Activated CD4-positive, alpha-beta T cell treated with anti-CD3 and anti-CD28 coated beads, Interleukin-2, amount 50 U/mL, for 16 hours (primary cell): ENCODE measurements around the gene IL4I1.

Source experiments
- DNase-seq: peaks from one replicate; pipeline ENCODE4 v3.0.0-alpha.2; 2020

Gene IL4I1

DNA sequence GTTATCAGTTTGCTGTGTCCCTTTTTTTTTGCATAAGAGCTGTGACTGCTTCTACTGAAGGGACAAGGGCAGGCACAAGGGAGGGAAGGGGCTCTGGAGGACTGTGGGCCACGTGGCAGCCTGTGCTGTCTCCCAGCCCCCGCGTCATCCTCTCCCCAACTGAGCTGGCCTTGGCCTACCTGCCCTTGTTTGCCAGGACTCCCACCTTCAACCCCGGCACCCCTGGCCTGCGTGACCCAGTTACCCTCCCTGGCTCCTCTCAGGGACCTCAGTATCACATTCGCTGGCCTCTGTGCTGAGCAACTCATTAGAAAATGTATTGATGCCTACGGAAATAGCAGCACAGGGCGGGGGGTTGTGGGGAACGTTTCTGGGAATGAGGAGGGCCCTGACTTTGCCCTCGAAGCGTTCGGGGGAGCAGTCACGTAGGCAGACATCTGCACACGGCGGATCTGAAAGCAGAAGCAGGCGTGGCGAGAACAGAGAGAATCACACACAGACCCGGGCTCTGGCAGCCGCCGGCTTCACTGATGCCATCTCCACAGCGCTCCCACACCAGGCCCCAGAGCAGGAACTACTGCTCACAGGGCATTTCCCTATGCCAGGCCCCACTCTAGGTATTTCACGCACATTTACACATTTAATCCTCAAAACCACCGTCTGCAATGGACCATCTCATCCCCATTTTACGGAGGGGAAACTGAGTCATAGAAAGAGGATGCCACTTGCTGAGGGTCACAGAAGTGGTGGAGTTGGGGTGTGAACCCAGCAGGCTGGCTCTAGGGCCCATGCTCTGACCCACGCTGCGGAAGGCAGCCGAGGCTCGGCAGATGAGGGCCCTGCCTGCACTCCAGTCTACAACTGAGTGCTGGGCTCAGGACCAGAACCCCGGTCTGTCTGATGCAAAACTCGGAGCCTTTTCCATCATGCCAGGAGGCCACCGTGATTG, 26.6 kb upstream of the IL4I1 start:
- DNase-seq, result no peak

DNA sequence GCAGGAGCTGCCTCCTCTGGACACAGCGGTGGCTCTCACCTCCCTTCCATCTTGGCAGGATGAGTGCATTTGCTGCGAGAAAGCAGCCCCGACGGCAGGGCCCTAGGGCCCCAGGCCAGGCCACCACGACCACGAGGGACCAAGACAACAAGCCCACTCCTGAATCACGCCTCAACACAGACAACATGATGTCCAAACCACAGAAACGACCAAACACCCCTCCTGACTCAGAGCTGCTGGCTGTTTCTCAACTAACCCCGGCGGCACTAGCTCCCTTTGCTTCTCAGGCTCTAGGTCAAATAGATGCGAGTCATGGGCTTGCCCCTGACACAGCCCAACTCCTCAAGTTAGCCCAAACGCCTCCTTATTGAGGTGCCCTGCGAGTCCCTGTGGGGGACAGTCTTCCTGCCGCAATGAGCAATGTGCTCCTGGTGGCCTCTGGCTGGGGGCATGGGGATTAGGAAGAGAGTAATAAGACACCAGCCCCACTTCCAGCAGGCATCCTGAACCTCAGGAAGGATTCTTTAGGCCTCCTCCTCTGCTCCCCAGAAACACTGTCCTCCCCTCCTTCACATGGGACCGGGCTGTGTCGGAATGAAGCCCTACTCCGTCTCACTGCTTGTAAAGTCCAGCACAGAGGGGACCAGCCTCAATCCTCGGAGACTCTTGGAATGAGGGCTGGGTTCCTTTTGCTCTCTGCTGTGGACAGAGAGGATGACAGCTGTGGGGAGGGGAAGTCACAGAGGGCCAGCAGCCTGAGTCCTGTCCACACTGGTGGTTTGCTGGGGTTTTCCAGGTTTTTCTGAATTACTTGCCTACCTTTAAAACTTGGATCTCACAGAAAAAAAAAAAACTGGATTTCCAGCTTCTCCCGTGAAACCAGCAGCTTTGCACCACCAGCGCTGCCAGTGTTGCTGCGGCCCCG, 25.4 kb upstream of the IL4I1 start:
- DNase-seq, result peak; percentile 20

DNA sequence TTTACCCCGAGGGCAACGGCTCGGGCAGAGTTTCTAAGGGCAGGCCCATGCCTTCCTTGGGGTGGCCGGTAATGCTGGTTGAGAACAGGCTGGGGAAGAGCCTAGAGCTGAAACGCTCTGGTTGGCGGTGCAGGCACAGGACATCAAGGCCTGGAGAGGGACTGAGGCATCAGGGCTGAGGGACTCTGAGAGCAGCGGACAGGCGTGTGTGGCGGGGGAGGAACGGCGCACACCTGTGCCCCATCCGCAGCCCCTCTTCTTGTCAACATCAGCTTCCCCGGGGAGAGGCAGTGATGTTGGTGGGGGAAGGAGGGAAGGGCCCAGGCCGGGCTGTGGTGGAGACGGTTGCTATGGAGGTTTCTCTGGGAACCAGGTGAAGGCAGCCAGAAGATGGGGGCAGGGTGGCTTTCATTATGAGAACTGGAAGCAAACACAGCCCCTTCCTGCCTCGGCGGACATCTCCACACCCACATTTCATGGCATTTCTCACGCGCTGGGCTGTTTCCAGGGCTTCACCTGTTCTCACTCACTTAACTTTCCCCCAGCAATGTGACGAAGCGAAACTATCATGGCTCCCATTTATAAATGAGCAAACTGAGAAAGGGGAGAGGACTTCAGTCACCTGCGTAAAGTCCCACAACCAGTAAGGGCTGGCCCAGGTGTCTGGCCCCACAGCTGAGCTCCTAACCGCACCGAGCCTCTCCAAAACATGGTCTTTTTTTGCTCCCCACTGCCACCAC, 24.1 kb upstream of the IL4I1 start:
- no peak for DNase-seq

DNA sequence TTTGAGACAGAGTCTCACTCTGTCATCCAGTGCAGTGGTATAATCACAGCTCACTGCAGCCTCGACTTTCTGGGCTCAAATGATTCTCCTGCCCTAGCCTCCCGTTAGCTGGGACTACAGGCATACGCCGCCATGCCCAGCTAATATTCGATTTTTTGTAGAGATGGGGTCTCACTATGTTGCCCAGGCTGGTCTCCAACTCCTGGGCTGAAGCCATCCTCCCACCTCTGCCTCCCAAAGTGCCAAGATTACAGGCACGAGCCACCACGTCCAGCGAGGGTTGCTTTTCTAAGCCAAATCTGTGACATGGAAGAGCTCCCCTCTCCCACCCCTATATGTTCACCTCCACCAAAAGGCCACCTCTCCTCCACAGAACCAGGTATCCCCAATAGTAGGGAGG, 21.4 kb upstream of the IL4I1 start:
- DNase-seq, result no peak

DNA sequence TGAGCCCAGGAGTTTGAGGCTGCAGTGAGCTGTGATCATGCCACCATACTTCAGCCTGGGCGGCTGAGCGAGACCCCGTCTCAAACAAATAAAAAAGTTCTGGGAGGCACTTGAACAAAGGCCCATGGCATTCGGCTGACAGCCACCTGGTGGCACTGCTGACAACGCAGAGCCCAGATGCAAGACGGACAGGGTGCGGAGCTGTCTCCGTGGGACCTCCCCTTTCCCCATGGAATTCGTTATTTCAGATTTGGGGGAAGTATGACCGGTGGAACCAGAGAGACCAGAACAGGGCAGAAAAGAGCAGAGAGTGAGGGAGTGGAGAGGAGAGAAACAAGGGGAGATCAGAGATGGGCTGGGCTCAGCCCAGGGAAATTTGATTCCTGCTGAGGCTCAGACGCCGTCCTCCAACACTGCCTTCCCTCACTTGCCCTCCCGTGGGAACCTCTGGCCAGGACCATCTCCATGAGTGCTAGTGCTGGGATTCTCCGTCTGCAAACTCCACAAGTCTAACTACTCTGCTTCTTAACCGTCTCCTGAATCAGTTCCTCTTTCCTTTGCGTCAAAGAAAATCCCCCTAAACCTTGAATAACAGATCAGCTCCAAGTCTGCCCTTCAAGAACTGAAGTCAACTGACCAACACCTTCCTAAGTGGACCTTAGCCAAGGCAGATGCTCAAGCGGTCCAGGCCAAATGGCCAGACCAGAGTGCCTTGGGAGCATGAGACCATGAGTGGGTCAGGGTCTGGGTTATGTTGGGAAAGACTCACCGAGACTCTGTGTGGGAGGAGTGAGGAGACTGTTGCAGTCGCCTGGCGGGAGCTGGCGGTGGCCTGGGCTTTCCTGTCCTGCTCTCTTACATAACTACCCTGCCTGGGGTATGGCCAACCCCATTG, 20.4 kb upstream of the IL4I1 start:
- DNase-seq, result no peak

DNA sequence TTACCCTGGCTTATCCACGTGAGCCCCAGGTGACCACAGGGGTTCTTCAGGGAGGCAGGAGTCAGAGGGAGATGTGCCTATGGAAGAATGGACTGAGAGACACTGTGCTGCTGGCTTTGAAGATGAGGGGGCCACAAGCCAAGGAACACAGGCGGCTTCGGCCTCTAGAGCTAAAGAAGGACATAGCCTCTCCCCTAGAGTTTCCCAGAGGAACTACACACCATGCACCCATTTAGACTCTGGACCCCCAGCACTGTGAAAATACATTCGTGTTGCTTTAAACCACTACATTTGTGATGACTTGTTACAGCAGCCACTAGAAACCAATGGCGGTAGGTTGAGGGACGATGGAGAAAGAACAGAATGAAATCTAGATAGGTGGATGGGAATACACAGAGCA, 18.6 kb upstream of the IL4I1 start:
- no peak for DNase-seq

DNA sequence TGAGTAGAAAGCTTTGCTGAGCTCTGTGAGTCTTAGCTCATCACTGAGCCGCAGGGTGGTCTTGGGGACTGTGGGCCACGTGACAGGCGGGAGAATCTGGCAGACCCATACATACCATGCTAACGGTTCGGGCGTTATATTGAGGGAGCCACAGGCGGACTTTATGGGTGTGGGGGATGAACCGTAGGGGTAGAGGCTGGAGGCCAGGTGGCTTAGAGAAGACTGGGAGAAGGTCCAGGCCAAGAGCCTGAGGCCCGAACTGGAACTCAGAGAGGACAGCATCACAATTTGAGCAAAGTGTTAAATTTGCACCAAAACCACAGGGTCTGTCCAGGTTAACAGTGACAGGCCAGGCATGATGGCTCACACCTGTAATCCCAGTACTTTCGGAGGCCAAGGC, 17.0 kb upstream of the IL4I1 start:
- DNase-seq, result no peak

DNA sequence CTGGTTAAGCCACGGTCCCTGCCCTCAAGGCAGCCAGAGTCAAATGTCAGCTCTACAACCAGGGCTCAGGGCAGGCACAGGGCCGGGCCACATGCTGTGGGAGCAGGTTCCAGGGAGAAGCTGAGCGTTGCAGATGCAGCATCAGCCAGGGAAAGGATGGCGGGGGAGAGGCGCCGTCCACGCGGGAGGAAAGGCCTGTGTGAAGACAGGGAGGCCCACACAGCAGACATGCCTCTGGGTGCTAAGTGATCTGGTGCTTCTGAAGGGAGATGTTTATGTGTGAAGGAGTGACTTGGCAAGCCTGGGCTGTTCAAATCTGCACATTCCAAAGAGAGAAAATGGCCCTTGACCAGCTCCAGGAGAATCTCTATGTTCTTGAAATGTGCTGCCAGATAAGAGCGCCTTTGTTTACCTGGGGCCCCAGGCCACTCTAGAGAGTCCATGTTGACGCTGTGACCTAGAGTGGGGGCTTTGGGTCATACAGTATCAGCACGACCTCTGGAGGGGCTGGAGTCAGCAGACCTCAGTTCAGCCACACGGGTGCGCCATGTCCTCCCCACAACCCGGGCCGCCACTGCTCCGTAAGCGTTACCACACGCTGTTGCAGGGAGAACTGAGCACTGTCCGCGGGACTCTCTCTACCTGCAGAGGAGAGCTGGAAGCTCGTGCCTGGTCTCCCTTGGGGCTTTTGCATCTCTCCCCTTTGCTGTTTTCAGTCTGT, 16.4 kb upstream of the IL4I1 start:
- no peak for DNase-seq

DNA sequence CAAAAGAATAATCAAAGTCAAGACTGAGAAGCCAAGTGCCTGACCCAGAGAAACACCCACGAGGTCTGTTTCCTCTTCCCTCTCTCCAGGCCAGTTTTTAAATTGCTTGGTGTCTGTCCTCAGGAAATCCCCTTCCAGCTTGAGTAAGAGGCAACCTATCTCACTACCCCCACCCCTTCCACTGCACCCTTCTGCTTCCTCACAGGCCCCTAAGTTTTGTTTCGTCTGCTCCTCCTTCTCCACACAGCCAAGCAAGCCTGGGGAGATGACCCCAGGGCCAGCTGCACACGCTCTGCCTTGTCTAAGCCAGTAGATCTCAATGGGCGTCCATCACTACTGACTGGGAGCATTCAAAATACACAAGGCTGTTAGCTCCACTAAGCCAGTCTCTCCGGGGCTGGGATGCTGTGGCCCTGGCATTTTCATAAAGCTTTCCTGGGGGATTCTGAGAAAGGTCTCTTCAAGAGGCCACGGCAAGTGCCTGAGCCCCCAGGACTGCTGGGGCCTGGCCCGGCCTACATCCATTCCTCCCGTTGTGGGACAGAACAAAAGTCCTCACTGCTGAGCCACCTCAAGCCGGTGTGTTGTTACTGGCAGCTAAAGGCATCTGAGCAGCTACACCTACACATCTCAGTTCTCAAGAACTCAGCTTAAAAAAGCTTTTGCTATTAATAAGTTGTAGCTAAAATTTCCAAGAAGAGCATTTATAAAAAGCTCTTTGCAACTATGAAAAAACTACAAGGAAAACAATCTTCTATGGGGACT, 14.9 kb upstream of the IL4I1 start:
- peak; percentile 58 for DNase-seq

DNA sequence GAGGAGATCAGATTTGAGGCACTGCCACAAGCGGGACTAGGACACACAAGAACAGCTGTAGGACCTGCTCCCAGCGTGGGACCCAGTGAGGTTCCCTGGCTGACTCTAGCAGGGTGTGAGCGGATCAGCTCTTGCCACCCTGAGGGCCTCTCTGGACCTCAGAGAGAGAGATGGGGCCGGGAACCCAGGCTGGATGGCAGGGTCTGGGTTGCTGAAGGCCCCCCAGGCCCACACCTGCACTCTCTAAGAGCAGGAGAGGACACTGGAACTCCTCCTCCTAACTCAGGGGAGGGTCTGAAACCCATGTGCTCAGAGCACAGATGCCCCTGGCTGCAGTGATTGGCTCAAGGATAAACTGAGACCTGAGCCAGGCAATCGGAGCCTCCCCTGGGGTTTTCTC, 13.5 kb upstream of the IL4I1 start:
- DNase-seq, result no peak

DNA sequence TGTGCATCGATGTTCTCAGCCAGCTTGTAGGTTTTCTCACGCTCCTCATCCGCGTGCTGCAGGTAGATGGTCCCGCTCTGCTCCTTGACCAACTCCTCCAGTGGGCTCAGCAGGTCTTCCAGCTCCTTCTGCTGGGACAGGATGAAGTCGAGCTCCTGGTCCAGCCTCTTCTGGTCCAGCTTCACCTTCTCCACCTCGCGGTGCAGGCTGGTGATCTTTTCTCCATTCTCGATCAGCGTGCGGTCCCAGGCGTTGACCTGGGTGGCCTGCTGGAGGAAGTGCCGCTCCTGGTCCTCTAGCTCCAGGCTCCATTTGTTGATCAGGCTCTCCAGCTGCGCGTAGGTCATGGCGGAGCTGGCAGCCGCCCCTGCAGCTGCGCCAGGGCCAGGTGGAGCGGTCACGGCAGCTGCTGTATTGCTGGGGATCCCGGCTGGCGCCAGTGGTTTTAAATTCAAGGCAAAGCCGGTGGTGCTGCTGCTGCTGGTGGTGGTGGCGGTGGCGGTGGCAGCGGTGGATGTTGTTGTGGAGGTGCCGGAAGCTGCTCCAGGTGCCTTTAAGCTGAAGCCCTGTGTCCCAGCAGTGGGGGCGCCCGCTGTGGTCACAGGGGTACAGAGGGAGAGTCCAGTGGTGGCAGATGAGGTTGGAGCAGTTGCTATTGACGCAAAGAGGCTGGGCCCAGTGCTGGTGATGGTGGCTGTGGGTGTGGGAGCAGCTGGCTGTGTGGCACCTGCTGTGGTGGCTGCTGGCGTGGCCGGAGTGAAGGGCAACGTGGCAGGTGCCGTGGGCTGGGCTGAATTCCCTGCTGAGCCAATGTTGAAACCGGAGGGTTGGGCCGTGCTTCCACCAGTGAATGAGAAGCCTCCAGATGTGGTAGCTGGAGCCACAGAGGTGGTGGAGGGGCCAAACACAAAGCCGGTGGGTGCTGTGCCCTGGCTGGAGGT, 12.1 kb upstream of the IL4I1 start:
- no peak for DNase-seq

DNA sequence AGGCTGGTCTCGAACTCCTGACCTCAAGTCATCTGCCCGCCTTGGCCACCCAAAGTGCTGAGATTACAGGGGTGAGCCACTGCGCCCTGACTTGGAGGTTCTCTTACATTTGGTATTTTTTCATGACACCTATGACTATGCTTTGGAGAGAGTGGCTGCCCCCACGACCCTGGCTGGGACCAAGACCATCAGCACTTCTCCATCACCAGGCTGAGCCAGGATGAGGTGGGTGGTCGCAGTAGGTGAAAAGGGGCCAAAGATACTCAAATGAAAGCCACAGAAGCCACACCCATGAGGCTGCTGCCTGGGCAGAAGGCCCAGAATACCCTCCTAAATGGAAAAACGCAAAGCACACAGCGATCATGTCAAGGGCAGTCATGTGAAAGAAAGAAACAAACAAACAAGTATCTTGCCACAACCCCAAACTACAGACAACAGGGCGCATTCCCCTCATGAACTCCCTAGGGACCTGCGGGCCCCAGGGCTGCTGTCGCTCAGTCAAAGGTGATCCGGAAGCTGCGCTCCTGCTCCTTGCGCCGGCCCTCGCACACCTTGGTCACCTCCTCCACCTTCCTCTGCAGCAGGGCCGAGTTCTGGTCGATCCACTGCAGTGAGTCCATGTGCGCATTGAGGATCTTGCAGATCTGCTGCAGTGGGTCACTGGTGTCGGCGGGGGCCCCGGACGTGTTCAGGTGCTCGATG, 11.2 kb upstream of the IL4I1 start:
- DNase-seq, result no peak

DNA sequence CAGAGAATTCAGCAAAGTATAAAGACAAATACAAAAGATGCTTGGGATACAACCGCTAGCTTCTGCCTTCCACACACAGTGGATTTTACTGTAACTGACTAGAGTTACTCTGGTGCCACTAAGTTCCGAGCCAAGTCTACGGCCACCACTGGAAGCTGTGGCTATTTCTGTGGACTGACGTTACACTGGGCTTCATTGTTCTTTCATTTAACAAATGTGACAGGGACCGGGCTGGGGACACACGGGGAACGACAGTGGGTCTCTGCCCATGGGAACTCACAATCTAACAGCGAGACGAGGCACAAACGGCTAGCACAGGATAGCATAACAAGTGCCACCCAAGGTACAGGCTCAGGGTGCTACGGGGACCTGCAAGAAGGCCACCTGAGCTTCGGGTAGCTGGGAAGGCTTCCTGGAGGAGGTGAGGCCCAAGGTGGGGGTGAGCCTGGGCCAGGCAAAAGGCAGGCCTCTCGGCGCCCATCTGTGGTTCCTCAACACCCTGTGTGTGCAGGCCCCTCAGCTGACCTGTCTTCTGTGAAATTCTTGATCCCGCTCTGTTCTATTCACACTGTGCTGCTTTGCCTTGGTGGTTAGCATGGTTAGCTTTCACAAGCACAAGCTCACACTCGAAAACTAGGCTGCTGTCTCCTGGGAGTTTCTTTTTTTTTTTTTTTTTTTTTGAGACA, 10.3 kb upstream of the IL4I1 start:
- DNase-seq, result no peak

DNA sequence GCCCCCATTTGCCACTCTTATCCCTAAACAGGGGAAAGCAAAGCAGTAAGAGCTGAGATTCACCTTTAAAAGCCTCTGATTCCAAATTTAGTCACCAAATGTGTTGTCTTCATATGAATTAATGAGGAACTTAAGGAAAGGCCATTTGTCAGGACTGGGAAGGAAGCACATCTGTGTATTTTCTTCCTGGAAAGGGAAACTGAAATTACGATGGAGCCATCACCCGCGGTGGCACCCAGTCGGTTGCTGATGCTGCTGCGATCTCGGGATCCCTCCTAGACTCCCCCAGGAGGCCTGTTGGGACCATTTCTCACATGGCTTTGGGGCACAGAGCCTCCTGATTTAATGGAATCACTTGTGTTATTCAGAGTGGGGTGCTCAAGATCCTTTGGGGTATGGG, 7.4 kb upstream of the IL4I1 start:
- no peak for DNase-seq

DNA sequence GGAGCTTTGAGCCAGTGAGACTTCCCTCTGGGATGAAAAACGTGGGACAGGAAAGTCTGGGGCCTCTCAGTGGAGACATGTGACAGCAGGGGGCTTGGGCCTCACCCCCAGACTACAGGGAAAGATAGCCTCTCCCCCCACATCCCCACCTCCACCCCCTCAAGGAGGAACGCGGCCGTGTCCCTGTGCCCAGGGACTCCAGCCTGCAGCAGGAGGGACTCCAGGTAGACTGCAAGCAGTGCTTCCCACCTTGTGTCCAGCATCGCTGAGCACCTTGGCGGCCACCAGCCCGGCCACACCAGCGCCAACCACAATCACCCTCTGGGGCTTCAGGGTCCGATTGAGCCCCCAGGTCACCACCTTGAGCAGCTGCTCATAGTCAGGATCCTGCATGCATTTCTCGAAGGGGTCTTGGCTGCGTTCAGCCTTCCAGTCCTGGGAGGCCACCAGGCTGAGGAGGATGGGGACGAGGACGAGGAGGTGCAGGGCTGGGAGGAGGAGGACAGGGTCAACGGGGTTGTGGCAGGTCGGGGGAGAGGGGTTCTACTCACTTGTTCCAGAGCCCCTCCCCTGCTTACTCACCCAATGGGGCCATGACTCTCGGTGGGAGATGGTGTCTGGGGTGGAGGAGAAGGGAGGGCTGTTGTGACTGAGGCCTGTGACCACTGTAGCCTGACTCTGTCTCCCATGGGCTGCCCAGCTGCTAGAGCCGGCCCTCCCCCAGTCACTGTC, 955 bp downstream of the IL4I1 start:
- no peak for DNase-seq

DNA sequence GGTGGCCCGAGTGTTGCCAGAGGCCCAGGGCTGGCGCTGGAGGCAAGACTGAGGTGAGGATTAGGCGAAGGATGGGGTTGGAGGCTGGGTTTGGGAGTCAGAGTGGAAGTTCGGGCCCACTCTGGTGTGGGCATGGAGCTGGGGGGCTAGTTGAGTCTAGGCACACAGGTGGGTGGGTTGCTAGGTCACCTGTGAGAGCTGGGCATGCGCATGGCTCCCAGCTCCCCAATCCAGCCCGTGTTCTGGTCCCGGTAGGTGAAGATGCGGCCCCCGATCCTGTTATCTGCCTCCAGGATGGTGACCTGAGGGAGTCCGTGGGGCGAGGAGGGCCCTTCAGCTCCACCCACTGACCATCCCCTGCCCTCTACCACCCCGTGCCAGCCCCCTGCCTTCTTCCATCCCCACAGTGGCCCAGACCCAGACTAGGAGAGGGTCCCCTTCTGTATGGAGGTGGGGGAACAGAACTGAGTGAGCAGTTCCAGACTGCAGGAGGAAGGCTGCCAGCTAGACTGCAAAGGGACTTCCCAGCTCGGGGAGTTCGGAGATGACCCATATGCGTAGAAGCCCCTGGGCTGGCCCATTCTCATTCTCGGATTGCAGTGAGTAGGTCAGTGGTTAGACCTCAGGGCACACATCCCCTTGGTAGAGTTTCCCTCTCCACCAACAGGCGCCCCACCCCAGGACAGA, 1.7 kb downstream of the IL4I1 start:
- DNase-seq, result peak; percentile 73
